HG03571 (cell line): ENCODE results near the gene KRTAP10-12.

Experiments
- ATAC-seq: cut with Tn5 transposase; IDR thresholded peaks from one replicate; pipeline ENCODE4 v1.9.1; 2021; ENCODE audit not compliant: unreplicated experiment

KRTAP10-12 gene

DNA sequence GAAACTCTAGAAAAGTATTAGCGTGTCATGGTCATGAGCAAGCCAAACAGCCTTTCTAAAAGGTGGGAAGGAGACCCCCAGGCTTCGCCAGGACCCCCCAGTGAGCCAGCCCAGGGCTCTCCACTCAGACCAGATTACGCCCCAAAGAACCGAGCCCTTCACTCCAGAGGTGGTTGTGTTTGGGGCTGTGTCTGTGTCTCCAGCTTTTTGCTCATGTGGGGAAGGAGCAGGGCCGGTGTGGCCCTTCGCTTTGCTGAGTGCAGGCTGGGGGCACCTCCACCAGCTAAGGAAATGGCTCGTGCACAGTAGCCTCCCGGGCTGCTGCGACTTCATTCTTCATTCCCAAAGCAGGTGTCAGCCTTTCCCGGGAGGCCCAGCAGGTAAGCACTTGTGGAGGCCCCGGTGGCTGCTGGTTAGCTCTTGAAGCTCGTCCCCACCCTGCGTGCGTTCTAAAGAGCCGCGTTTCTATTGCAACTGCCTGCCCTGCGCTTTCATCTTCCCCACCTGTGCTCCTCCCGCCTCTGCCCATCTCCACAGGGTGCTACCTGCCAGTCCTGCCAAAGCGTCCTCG lies 13.9 kb downstream of the KRTAP10-12 start:
- no peak for ATAC-seq

DNA sequence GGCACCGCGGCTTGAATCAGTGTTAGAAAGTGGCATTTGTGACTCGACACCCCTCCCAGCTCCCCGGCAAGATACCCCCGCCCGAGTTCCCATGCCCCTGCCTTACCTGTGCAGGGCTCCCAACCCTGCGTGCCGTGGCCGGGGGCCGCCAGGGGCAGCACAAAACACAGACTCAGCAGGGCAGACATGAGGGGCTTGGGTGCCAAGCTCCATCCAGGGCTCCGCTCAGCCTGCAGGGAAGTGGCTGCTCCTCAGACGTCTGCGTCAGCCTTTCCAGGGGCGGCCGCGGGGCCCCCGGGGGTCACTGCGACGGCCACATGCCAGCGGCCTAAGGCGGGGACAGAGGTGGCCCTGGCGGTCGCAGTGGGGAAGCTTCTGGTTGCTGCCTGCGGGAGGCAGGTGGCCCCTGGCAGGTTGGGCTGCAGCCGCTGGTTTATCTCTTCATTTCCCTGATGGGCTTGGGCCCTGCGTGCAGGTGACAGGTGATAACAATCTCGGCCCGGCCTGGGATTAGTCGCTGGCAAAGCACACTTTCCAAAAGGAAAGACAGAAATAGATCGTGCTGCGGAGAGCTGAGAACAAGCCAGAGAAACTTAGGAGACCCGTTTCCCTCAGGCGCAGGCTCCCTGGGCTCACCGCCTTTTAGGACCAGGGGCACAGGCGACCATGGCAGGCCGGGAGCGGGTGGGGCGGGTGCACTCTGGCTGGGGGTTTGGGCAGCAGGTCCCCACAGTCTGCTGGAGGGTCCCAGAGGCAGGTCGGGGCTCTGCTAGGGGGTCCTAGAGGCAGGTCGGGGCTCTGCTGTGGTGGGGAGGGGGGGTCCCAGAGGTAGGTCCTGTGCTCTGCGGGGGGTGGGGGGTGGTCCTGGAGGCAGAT lies 14.6 kb downstream of the KRTAP10-12 start, which contains the start of gene TSPEAR:
TSS of gene TSPEAR (minus strand) at position 246 of the 876 bp plus-strand sequence. CDS start at position 188, 58 bp downstream.
- no peak for ATAC-seq

DNA sequence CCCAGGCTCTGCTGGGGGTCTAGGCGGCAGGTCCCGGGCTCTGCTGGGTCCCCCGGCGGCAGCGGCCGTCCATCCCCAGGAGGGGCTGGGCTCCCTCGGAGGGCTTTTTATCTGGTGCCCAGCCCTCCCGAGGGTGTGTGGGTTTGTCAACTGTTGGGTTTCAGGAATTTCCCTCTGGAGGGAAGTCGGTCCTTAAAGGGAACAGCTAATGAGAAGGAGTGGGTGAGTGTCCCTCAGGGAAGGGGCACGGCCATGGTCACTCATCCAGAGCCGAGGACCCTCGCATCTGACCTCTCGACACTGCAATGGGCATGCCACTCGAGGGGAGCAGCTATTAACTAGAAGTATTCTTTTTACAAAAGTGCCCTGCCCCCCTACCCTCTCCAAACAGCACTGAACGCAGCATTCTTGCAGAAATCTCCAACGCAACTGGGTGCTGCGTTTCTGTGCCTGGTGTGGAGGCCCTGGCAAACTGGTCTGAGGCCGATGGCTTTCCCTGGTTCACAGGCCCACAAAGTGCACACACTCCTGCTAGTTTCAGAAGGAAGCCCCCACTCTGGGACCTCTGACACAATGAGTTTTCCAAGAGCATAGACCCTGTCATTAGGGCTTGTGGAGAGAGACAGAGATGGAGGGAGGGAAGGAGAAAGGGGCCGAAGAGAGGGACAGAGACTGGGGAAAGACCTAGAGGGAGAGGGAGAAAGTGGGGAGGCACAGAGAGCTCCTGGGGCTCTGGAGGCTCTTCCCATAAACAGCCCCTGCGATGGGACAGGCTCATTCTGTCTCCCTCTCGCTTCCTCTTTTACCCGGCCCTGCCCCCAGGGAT lies 15.4 kb downstream of the KRTAP10-12 start:
- no peak for ATAC-seq

DNA sequence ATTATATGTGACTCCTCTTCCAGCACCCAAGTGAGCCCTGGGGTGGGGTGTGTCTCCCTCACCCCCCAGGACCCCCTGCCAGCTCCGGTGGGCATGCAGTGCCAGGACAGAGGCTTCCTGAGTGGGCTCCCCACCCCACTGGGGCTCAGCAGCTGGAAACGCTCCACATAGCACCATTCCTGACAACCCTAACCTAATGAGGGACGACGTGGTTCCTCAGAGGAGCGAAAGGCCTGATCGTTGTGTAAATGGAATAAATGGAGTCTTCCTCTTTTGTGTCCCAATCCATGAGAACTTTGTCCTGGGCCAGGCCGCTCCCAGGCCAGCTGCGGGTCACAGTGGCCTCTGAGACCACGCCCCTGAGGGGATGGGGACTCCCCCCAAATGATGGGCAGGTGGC lies 16.2 kb downstream of the KRTAP10-12 start:
- no peak for ATAC-seq

DNA sequence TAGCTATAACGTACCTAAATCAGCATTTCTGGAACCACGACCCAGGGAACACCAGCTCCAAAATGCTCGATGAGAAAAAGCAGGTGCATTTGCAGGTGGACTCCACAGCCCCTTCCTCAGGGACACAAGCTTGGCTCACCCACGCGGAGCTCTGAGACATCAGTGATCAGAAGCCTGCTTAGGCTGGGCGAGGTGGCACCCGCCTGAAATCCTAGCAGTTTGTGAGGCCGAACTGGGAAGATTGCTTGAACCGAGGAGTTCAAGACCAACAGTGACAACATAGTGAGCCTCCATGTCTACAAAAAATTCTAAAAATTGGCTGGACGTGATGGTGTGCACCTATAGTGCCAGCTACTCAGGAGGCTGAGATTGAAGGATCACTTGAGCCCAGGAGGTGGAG lies 16.9 kb downstream of the KRTAP10-12 start:
- no peak for ATAC-seq

DNA sequence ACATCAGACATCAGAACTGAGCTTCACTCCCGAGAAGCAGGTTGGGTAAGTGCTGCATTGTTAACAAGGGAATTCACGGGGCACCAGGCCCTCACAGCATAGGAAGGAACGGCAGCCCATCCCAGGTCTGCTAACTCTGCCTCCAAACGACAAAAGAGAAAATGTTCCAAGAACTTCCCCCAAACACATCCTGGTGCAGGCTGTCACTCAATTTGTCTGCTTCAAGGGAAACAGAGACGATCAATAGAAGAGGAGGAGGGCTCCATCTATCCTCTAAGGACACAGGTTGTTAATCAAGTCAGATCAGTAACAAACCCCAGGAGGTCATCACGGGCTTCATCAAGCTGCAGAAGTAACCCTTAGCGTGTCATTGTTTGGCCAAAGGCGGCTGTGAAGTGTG lies 17.9 kb downstream of the KRTAP10-12 start:
- ATAC-seq, result no peak

DNA sequence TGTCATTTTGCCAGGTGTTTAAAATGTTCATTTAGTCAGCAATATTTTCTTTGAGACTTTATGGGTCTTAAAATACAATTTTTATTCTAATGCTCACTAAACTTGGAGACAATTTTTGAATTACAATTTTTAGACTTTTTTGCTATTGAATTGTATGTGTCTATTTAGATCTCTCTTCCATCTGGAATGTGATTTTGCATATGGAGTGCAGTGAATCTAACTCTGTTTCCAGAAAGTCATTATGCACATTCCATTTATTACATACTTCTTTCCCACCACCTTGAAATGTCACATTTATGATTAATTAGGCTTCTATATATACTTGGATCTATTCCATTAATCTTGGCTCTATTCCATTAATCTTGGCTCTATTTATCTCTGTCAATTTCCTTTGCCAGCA lies 20.0 kb downstream of the KRTAP10-12 start:
- no peak for ATAC-seq

DNA sequence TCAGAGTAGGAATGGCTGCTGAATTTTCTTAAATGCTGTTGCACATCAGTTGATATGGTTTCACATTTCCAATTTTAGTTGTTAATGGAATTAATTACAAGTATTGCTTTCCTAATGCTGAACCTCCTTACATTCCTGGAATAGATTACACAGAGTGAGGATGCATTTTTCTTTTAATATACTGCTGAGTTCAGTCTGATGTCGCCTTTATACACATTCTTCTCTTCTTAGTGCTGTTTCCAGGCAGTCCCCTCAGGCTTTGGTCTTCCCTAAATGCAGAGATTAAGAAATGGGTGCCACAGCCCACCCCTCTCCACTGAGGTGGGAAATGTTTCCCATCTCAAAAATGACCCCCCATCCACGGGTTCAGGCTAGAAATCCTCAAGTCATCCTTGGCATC lies 21.1 kb downstream of the KRTAP10-12 start:
- no peak for ATAC-seq

DNA sequence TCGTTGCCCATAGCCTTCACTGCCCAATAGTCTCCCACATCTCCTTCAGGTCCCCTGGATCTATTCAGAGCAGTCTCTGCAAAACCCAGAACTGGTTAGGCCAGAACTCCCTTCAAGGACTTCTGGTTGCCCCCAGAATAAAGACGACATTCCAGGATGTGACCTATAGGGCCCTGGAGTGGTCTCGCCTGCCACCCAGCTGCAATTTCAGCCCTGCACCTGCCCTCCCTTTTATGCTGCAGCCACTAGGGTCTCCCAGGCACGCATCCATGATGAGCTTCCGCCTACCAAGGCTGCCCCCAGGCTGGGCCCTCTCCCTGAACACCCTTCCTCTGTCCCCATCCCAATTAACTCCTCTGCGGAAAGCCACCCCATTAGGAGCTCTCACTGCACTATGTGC lies 21.6 kb downstream of the KRTAP10-12 start:
- ATAC-seq, result no peak

DNA sequence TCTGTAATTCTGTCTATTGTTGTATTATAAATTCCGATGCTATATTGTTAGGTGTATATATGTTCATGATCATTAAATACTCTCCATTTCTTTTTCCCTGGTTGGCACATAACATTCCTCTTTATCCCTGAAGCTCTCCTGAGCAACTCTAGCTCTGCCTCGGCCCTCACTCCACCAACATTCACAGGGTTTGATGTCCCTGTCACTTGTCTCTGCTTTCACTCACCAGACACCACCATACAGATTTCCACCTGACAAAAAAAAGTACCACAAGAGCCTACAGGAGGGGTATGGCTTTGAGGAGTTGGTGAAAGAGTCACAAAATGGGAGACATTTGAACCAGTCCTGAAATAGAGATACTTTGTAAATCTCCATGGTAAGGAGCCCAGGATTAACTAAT lies 23.2 kb downstream of the KRTAP10-12 start:
- no peak for ATAC-seq

DNA sequence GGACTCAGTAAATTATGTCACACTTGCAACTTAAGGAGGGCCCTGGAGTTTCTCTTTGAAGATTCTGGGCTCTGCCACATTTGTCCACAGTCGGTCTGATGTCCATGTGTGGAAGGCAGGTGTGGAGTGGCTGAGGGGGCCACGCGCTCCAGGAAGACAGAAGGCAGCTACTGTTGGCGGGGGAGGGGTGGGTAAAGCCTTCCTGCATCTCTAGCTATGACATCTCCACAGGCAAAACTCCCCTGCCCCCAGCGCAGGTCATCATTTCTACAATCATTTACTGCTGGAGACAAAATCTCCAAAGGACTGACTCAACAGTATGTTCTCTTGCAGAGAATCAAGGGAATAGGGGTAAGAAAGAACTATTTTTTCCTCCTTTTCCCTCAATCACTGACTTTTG lies 25.8 kb downstream of the KRTAP10-12 start:
- ATAC-seq, result no peak

DNA sequence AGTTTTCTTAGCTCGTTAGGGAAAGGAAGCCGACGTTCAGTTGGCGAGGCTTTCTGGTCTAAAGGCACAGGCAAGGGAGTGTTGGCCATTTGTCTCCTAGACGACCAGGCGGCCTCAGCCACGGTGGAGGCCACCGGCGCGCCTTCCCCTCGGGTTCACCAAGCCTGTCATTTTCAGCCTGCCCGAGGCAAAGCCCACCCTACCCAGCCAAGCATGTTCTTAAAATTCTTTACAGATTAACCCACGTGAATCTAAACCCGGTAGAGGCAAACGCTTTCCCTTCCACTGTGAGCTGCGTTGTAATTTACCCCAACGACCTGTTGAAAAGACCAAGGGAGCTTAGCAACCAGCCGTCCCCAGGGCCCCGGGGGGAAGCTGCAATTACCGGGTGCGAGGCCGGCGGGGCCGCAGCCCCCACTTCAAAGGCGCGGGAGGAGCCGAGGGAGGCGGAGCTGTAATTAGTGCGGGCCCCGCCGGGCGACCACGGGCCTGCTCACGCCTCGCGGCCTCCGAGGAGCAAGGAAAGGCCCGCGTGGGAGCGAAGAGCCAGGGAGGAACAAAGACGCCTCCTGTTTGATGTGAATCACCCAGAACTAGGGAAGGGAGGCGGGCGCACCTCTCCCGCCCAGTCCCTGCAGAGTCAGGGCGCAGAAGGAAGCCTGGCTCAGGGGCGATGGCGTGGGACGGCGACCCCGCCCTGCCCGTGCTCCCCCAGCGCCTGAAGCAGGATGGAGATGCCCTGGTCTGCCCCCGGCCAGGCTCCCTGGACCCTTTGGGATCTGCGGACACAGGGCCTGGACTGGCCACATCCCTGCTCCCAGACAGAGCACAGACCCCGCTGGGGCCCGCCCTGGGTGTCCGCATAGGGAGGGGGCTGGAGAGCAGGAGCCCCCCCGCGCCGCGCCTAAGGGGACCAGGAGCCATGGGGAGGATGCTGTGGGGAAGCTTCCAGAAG lies 26.5 kb downstream of the KRTAP10-12 start:
- ATAC-seq, result no peak

DNA sequence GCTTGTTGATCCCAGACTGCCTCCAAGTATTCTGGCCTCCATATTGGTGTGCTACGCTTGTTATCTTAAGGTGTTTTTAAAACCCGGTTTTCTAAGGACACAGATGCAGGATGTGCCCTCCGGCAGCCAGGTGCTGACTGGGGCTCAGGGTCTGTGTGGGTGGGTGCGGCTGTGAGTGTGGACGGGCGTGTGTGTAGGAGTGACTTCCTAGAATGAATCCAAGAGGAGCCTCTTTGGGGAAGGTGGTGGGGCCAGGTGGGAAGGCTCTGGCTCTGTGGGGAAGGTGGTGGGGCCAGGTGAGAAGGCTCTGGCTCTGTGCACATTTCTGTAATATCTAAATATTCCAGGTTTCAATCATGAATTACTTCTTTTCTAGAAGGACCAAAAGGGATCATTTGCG lies 27.2 kb downstream of the KRTAP10-12 start:
- ATAC-seq, result no peak

DNA sequence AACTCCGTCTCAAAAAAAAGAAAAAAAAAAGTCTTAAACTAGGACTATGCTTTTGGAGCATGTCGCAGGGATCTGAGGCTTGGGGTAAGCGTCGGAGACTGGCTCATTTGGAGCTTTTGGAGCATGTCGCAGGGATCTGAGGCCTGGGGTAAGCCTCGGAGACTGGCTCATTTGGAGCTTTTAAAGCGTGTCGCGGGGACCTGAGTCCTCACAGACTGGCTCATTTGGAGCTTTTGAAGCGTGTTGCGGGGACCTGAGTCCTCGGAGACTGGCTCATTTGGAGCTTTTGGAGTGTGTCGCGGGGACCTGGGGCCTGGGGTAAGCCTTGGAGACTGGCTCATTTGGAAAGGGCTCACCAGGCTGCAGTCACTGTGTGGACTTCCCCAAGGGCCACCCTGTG lies 28.0 kb downstream of the KRTAP10-12 start:
- ATAC-seq, result no peak

DNA sequence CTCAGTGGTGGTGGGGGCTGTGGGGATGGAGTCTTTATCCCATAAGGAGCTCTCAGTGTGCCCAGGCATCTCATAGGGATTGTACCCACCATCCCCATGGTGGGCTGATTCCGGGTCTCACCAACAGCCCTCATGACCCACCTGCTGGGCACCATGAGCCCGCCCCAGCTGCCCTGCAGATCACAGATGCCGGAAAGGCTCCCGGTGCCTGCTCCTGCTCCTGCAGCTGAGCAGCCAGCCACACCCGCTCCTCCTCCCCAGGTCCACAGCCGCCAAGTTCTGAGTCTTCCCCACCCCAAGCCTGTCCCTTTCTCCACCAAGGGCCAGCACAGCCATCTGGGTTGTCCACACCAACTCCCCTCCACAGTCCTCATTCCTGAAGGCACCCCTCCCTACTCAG lies 29.9 kb downstream of the KRTAP10-12 start:
- no peak for ATAC-seq

DNA sequence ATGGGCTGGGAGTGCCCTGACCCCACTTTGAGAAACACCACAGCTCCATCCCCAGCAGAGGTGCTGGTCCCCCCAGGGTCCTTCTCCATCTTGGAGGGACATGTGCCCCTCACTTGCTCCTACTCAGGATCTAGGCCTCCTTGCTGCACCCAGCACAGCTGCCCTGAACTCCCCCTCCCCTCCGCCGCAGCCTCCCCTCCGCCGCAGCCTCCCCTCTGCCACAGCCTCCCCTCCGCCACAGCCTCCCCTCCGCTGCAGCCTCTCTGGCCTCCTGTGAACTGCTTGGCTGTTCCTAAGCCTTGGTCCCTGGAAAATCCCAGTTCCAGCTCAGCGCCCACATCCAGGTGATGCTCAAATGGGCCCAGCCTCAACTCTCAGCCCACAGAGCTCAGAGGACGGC lies 30.3 kb downstream of the KRTAP10-12 start:
- no peak for ATAC-seq

DNA sequence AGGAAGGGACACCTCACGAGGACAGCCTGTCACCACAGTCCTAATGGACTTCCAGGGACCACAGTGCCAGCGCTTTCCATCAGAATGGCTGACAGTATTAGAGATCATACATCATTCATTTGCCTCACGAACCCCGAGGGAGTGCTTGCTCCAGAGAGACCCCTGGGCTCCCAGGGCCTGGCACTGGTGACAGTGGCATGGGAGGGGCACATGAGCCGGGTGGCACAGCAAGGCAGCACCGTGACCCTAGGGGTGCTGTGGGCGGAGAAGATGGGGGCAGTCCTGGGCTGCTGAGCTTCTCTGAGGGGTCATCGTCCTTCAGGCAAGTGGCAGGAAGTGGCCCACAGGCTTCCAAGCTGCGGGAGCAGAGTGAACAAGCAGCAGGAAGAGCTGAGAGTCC lies 30.8 kb downstream of the KRTAP10-12 start:
- no peak for ATAC-seq

DNA sequence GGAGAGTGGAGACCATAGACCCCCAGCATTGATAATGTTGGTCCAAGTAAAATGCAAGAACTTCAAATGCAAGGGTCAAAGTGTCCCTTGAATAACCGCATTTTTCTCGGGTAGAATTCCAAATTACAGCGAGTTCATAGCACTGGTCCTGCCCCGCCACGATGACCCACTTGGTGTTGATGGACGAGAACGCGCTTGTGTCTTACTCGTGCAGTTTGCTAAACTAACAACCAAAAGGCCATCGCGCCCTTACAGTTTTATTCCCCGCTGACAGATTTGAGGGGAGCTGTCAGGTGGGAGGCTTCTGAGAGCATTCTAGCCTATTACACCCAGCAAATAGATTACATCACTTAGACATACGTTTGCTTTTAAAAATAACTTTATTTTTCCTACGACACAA lies 31.7 kb downstream of the KRTAP10-12 start:
- no peak for ATAC-seq

DNA sequence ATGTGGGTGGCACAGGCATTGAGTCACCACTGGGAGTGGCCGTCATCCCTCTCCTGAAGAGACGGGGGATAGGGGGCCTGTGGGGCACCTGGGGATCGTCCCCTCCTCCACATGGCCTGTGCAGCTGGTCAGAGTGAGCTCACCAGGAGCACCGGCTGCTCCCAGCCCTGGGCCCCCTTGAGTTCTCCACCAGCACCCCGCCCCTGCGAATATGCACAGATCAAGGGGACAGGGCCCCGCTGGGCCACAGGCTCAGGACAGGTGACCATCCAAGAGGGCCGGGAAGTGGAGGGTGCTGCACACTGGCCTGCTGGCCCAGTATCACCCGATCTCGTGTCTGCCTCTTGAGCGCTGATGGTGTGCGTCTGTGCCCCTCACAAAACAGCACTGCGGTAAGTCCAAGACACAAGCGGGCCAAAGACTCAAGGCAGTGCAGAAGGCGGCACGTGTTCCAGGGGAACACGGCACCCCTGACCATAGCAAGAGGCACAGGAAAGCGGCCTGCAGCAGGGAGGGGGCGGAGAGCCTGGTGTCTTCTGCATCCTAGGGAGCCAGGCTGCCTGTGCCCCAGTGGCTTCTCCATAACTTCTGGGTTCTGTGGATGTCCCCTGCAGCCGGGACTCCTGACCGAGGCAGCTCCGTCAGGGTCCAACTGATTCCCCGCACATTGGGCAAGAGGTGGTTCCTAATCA lies 32.5 kb downstream of the KRTAP10-12 start:
- ATAC-seq, result no peak

DNA sequence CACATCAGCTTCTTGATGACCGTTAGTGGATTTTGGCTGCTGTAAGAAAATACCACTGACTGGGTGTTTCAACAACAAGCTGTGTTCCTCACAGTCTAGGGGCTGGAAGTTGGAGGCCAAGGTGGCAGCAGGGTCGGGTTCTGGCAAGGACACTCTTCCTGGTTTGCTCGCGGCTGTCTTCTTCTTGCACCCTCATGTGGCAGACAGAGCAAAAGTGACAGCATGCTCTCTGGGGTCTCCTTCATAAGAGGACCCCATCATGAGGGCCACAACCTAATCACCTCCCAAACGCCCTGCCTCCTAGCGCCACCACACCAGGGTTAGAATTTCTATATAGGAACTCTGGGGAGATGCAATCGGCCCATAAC lies 33.0 kb downstream of the KRTAP10-12 start:
- ATAC-seq, result no peak
